Spleen (tissue), 11 donors: ENCODE data around the gene SEC62. TPM values are rescaled to one million over a fixed set of nuclear protein-coding genes. Genes with fewer than 3 reads are reported as not detected.

ENCODE experiments used
- DNase-seq: peaks from one replicate; pipeline ENCODE4 v3.0.0-alpha.2; 2020
- H3K27ac ChIP-seq, 8 donors: fragments of 200-600 bp; sonication (generic) in 7 of 8; 1 replicate in 4 of 8; 2 replicates in 4 of 8; pipeline versions ENCODE4 v1.5.0 to v1.8.0; 2016 to 2021; ENCODE audit warnings: inconsistent platforms in 4 of 8, mild to moderate bottlenecking in 4 of 8, moderate library complexity in 1 of 8
- H3K27me3 ChIP-seq, 7 donors: fragments of 200-600 bp; sonication (generic) in 6 of 7; replicated peaks in 1 of 7; 1 replicate in 4 of 7; 2 replicates in 3 of 7; pipeline versions ENCODE4 v1.5.0 to v1.8.0; 2016 to 2021; ENCODE audit warnings: inconsistent platforms in 3 of 7, mild to moderate bottlenecking in 1 of 7
- H3K36me3 ChIP-seq, 6 donors: fragments of 200-600 bp; sonication (generic) in 5 of 6; 1 replicate in 4 of 6; 2 replicates in 2 of 6; pipeline versions ENCODE4 v1.5.0 to v1.8.0; 2016 to 2021; ENCODE audit warnings: inconsistent platforms in 2 of 6
- H3K4me1 ChIP-seq, 6 donors: fragments of 200-600 bp; sonication (generic) in 5 of 6; 1 replicate in 3 of 6; 2 replicates in 3 of 6; pipeline versions ENCODE4 v1.5.0 to v1.8.0; 2016 to 2021; ENCODE audit warnings: inconsistent platforms in 3 of 6
- H3K4me3 ChIP-seq, 8 donors: fragments of 200-600 bp; sonication (generic) in 7 of 8; 1 replicate in 4 of 8; 2 replicates in 4 of 8; pipeline versions ENCODE4 v1.5.0 to v1.8.0; 2016 to 2021; ENCODE audit warnings: inconsistent platforms in 4 of 8, mild to moderate bottlenecking in 4 of 8, moderate library complexity in 2 of 8
- H3K9me3 ChIP-seq, 8 donors: fragments of 200-600 bp; sonication (generic) in 7 of 8; 1 replicate in 4 of 8; 2 replicates in 4 of 8; pipeline versions ENCODE4 v1.5.0 to v1.8.0; 2016 to 2021; ENCODE audit warnings: inconsistent platforms in 4 of 8
- CTCF ChIP-seq, 11 experiments: fragments of 200-600 bp in 7 of 11; fragments of 450-650 bp in 4 of 11; sonication (generic) in 4 of 11; IDR thresholded peaks in 8 of 11; conservative IDR thresholded peaks in 3 of 11; 1 replicate in 7 of 11; 2 replicates in 4 of 11; pipeline versions ENCODE4 v1.4.0 to v1.8.0; 2016 to 2021; ENCODE audit warnings: antibody characterized with exemption in 11 of 11, inconsistent platforms in 4 of 11, mild to moderate bottlenecking in 1 of 11
- POLR2A ChIP-seq, 3 donors: fragments of 450-650 bp; IDR thresholded peaks; one replicate each; pipeline ENCODE4 v1.5.1; 2017; ENCODE audit warnings: antibody characterized with exemption in 3 of 3, mild to moderate bottlenecking in 1 of 3
- POLR2AphosphoS5 ChIP-seq, 3 donors: sonication (generic); formaldehyde crosslinking; IDR thresholded peaks; one replicate each; pipeline ENCODE4 v1.5.1; 2017; ENCODE audit warnings: antibody characterized with exemption in 3 of 3
- WGBS, 5 donors: extraction: QIAGEN DNeasy Blood & Tissue Kit in 3 of 5; methylation state at CpG; one replicate each; pipeline versions ENCODE4 v1.1.5 to v1.1.7; 2013 to 2018; 5-methylcytosine and 5-hydroxymethylcytosine counted together
- intact Hi-C: fragments of 100-400 bp; cut with DNase I; formaldehyde crosslinking; loops from one replicate; pipeline ENCODE4 v1.15.0; 2023; ENCODE audit warnings: low total_unique reads
- polyA plus RNA-seq, 3 donors: library from polyadenylated mRNA; stranded (reverse); fragments of 200-250 nt; gene quantifications; one replicate each; pipeline ENCODE4 v1.2.1, GENCODE V29; 2013
- total RNA-seq, 7 donors: library from RNA; depleted of rRNA in 3 of 7; stranded (reverse); fragments of >200 nt in 3 of 7; fragmentation: NEBNext Ultra II Directional in 4 of 7; extraction: Animal tissue kit (Norgen Biotek cat#: 25700) in 4 of 7; gene quantifications; one replicate each; pipeline versions ENCODE4 v1.1.0 to v1.2.1, GENCODE V29; 2016 to 2021
- donor health status: healthy with polysubstance abuse.
- donor health status: DM: no; HTN: no; CAD: no; lungs with moderate emphysema.
- donor health status: DM: no; HTN: no; CAD: no.
- donor health status: Bipolar disorder and iron deficiency.
- donor health status: healthy.
- donor health status: DM: no; HTN: no; CAD: no.
- donor health status: DM: yes; HTN: yes; CAD: no.

Gene SEC62
- total and polyA plus RNA-seq, 10 donors = 32.8 to 178 (median 105) TPM

GRCh38 chr3:170040418-170040817, 73.8 kb downstream of the SEC62 start:
- H3K4me1 ChIP-seq = peaks cover 8 to 66% (median 33%) of the 10 kb centered on the region in 6 donors
- intact Hi-C loops = no loop called here
- no peak for TF ChIP-seq CTCF (IDR thresholded peaks at IDR 0.05 in 8 of 11, conservative IDR thresholded peaks at IDR 0.05 in 3 of 11)
- peaks cover 0 to 18% (median 0%) of the 10 kb centered on the region in 7 donors for H3K27me3 ChIP-seq
- H3K27ac ChIP-seq = no peak overlapping the region
- DNase-seq = no peak
- no peaks in the 10 kb centered on the region for H3K36me3 ChIP-seq
- H3K9me3 ChIP-seq = no peaks in the 10 kb centered on the region
- WGBS, 5 donors = 60 to 76% (median 69%) methylated on average over 8 of the region's 8 CpGs
- peak overlapping the region in 1 of 8 donors; percentile 89 for H3K4me3 ChIP-seq

GRCh38 chr3:170043506-170043905, 76.9 kb downstream of the SEC62 start:
- no peaks in the 10 kb centered on the region for H3K9me3 ChIP-seq

GRCh38 chr3:170044271-170044670, 77.7 kb downstream of the SEC62 start:
- H3K4me3 ChIP-seq = peak overlapping the region in 1 of 8 donors; percentile 47

More at GRCh38 chr3:170043506-170043905, 76.9 kb downstream of the SEC62 start:
- Histone ChIP-seq H3K4me3 (no peak overlapping the region), H3K4me1 (peaks cover 3 to 67% (median 35%) of the 10 kb centered on the region in 6 donors), H3K27me3 (peaks cover 0 to 5% (median 0%) of the 10 kb centered on the region in 7 donors), H3K36me3 (no peaks in the 10 kb centered on the region), H3K27ac (peak overlapping the region in 3 of 8 donors; percentile 34 to 86 (median 85))
- DNase-seq = no peak
- TF ChIP-seq POLR2A (IDR thresholded peaks at IDR 0.05) (no peak), POLR2AphosphoS5 (IDR thresholded peaks at IDR 0.05) (no peak), CTCF (IDR thresholded peaks at IDR 0.05 in 8 of 11, conservative IDR thresholded peaks at IDR 0.05 in 3 of 11) (no peak)
- 54 to 80% (median 72%) methylated on average over 7 of the region's 7 CpGs for WGBS, 5 donors
- intact Hi-C loops = no loop called here

More at GRCh38 chr3:170044271-170044670, 77.7 kb downstream of the SEC62 start:
- intact Hi-C loops = no loop called here
- Histone ChIP-seq H3K27ac (peak overlapping the region in 7 of 8 donors; percentile 71 to 88 (median 78)), H3K36me3 (no peaks in the 10 kb centered on the region), H3K27me3 (no peaks in the 10 kb centered on the region), H3K9me3 (no peaks in the 10 kb centered on the region), H3K4me1 (peaks cover 0 to 64% (median 27%) of the 10 kb centered on the region in 6 donors)
- 69 to 84% (median 78%) methylated on average over 8 of the region's 8 CpGs for WGBS, 5 donors
- no peak for DNase-seq
- TF ChIP-seq POLR2A (IDR thresholded peaks at IDR 0.05) (no peak), CTCF (IDR thresholded peaks at IDR 0.05 in 8 of 11, conservative IDR thresholded peaks at IDR 0.05 in 3 of 11) (no peak), POLR2AphosphoS5 (IDR thresholded peaks at IDR 0.05) (no peak)
